H9 (cell line): ENCODE data around the gene ADCK2. TPM values are rescaled to one million over a fixed set of nuclear protein-coding genes. Genes with fewer than 3 reads are reported as not detected.

Experiments used
- DNase-seq: peaks from one replicate; pipeline ENCODE4 v3.0.0-alpha.2; 2017
- H2AFZ ChIP-seq: one replicate; pipeline ENCODE4 v1.6.1; 2013; ENCODE audit warnings: mild to moderate bottlenecking, low read length, control low read depth, moderate library complexity
- H2AK5ac ChIP-seq: 2 replicates; pipeline ENCODE4 v1.6.1; 2013; ENCODE audit warnings: low read length, control low read depth, mixed read lengths; ENCODE audit not compliant: insufficient read length
- H2BK120ac ChIP-seq: one replicate; pipeline ENCODE4 v1.6.1; 2013; ENCODE audit warnings: low read depth, mild to moderate bottlenecking, low read length, control low read depth, inconsistent platforms; ENCODE audit not compliant: poor library complexity, severe bottlenecking
- H2BK12ac ChIP-seq: 2 replicates; pipeline ENCODE4 v1.6.1; 2013; ENCODE audit warnings: low read length, control low read depth, mixed read lengths, low read depth; ENCODE audit not compliant: insufficient read length
- H2BK15ac ChIP-seq: 2 replicates; pipeline ENCODE4 v1.6.1; 2013; ENCODE audit warnings: low read depth, low read length, control low read depth
- H2BK20ac ChIP-seq: one replicate; pipeline ENCODE4 v1.6.1; 2013; ENCODE audit warnings: low read depth, mild to moderate bottlenecking, low read length, control low read depth, inconsistent platforms; ENCODE audit not compliant: poor library complexity, severe bottlenecking
- H2BK5ac ChIP-seq: 2 replicates; pipeline ENCODE4 v1.6.1; 2013; ENCODE audit warnings: low read length, control low read depth, mixed read lengths; ENCODE audit not compliant: insufficient read length
- H3K14ac ChIP-seq: 2 replicates; pipeline ENCODE4 v1.6.1; 2013; ENCODE audit warnings: low read length, control low read depth; ENCODE audit not compliant: insufficient read depth
- H3K18ac ChIP-seq: 2 replicates; pipeline ENCODE4 v1.6.1; 2013; ENCODE audit warnings: low read depth, mild to moderate bottlenecking, mixed read lengths, low read length, control low read depth; ENCODE audit not compliant: insufficient read length
- H3K23ac ChIP-seq: 2 replicates; pipeline ENCODE4 v1.6.1; 2013; ENCODE audit warnings: low read length, control low read depth, mixed read lengths, low read depth; ENCODE audit not compliant: insufficient read length
- H3K23me2 ChIP-seq: 2 replicates; pipeline ENCODE4 v1.6.1; 2013; ENCODE audit warnings: low read depth, mild to moderate bottlenecking, mixed read lengths, low read length, control low read depth; ENCODE audit not compliant: insufficient read length, poor library complexity, severe bottlenecking
- H3K27ac ChIP-seq: 2 replicates; pipeline ENCODE4 v1.5.1; 2013; ENCODE audit warnings: low read length, control low read depth, mixed read lengths, low read depth; ENCODE audit not compliant: insufficient read length
- H3K27me3 ChIP-seq: 2 replicates; pipeline ENCODE4 v1.6.1; 2013; ENCODE audit warnings: low read length, control low read depth, inconsistent platforms; ENCODE audit not compliant: insufficient read depth
- H3K4ac ChIP-seq: 2 replicates; pipeline ENCODE4 v1.6.1; 2013; ENCODE audit warnings: low read depth, mild to moderate bottlenecking, control low read depth, inconsistent platforms, low read length, moderate library complexity
- H3K4me1 ChIP-seq: 2 replicates; pipeline ENCODE4 v1.6.1; 2013; ENCODE audit warnings: low read length, control low read depth, inconsistent platforms; ENCODE audit not compliant: insufficient read depth
- H3K4me2 ChIP-seq: 2 replicates; pipeline ENCODE4 v1.6.1; 2013; ENCODE audit warnings: low read length, control low read depth, mixed read lengths; ENCODE audit not compliant: insufficient read length, insufficient read depth
- H3K56ac ChIP-seq: 2 replicates; pipeline ENCODE4 v1.6.1; 2013; ENCODE audit warnings: low read depth, mild to moderate bottlenecking, mixed read lengths, low read length, control low read depth; ENCODE audit not compliant: insufficient read length
- H3K79me1 ChIP-seq: 2 replicates; pipeline ENCODE4 v1.6.1; 2013; ENCODE audit warnings: low read depth, mild to moderate bottlenecking, moderate library complexity, low read length, control low read depth, inconsistent platforms; ENCODE audit not compliant: insufficient read depth, poor library complexity, severe bottlenecking
- H3K79me2 ChIP-seq: 2 replicates; pipeline ENCODE4 v1.6.1; 2013; ENCODE audit warnings: low read length, control low read depth, inconsistent platforms; ENCODE audit not compliant: insufficient read depth
- H3K9ac ChIP-seq: 2 replicates; pipeline ENCODE4 v1.6.1; 2013; ENCODE audit warnings: low read length, control low read depth, mixed read lengths; ENCODE audit not compliant: insufficient read length; ENCODE audit errors: extremely low read depth
- H3K9me3 ChIP-seq: one replicate; pipeline ENCODE4 v1.6.1; 2013; ENCODE audit warnings: low read depth, low read length, inconsistent platforms; ENCODE audit not compliant: control insufficient read depth
- H3T11ph ChIP-seq: one replicate; pipeline ENCODE4 v1.6.1; 2013; ENCODE audit warnings: mild to moderate bottlenecking, low read length, control low read depth, inconsistent platforms
- H4K20me1 ChIP-seq: one replicate; pipeline ENCODE4 v1.6.1; 2013; ENCODE audit not compliant: control insufficient read depth, insufficient read length, insufficient read depth
- H4K5ac ChIP-seq: 2 replicates; pipeline ENCODE4 v1.6.1; 2013; ENCODE audit warnings: low read depth, mild to moderate bottlenecking, mixed read lengths, low read length, control low read depth; ENCODE audit not compliant: insufficient read length
- H4K8ac ChIP-seq: replicated peaks from 2 replicates; pipeline ENCODE4 v1.6.1; 2013; ENCODE audit warnings: low read length, control low read depth, mixed read lengths, low read depth; ENCODE audit not compliant: insufficient read length
- H4K91ac ChIP-seq: 2 replicates; pipeline ENCODE4 v1.6.1; 2013; ENCODE audit warnings: low read depth, mild to moderate bottlenecking, moderate library complexity, mixed read lengths, low read length, control low read depth; ENCODE audit not compliant: insufficient read length
- H3K27ac Mint-ChIP-seq, 3 experiments: 2 replicates in 2 of 3; 3 replicates in 1 of 3; pipeline ENCODE4 v1.8.0; 2020 to 2021; ENCODE audit warnings: mixed read lengths in 3 of 3, mild to moderate bottlenecking in 1 of 3, moderate library complexity in 1 of 3
- H3K27me3 Mint-ChIP-seq: 2 replicates; pipeline ENCODE4 v1.8.0; 2021; ENCODE audit warnings: low read depth, mild to moderate bottlenecking, moderate library complexity, mixed read lengths
- H3K36me3 Mint-ChIP-seq, 3 experiments: 2 replicates in 2 of 3; 3 replicates in 1 of 3; pipeline ENCODE4 v1.8.0; 2020 to 2021; ENCODE audit warnings: low read depth in 3 of 3, mixed read lengths in 3 of 3; ENCODE audit not compliant: insufficient read depth in 1 of 3
- H3K4me1 Mint-ChIP-seq, 2 experiments: 2 replicates each; pipeline ENCODE4 v1.8.0; 2020; ENCODE audit warnings: mixed read lengths in 2 of 2
- H3K4me3 Mint-ChIP-seq, 2 experiments: 2 replicates in 1 of 2; 3 replicates in 1 of 2; pipeline ENCODE4 v1.8.0; 2020 to 2021; ENCODE audit warnings: mild to moderate bottlenecking in 2 of 2, mixed read lengths in 2 of 2, moderate library complexity in 1 of 2
- H3K9me3 Mint-ChIP-seq, 2 experiments: 2 replicates in 1 of 2; 3 replicates in 1 of 2; pipeline ENCODE4 v1.8.0; 2020; ENCODE audit warnings: mild to moderate bottlenecking in 2 of 2, mixed read lengths in 2 of 2, moderate library complexity in 1 of 2
- WGBS: extraction: QIAGEN DNeasy Blood & Tissue Kit; methylation state at CpG from one replicate; pipeline ENCODE4 v1.1.7; 2013; ENCODE audit warnings: missing lambda C conversion rate, low lambda C conversion rate, mixed read lengths; ENCODE audit not compliant: insufficient read length; ENCODE audit errors: extremely low coverage; 5-methylcytosine and 5-hydroxymethylcytosine counted together
- total RNA-seq: library from RNA; stranded (reverse); gene quantifications from 2 replicates; pipeline ENCODE4 v1.2.1, GENCODE V29; 2021
- TF ChIP-seq, protein P1 (sequence below): fragments of 200-600 bp; sonication (generic); conservative IDR thresholded peaks from 3 replicates; pipeline ENCODE4 v1.8.0; 2021; ENCODE audit warnings: antibody characterized with exemption, mild to moderate bottlenecking

Gene ADCK2
- total RNA-seq, 1 experiment from 2014 or later: 12.4 TPM

- TF ChIP-seq, protein P1, sequence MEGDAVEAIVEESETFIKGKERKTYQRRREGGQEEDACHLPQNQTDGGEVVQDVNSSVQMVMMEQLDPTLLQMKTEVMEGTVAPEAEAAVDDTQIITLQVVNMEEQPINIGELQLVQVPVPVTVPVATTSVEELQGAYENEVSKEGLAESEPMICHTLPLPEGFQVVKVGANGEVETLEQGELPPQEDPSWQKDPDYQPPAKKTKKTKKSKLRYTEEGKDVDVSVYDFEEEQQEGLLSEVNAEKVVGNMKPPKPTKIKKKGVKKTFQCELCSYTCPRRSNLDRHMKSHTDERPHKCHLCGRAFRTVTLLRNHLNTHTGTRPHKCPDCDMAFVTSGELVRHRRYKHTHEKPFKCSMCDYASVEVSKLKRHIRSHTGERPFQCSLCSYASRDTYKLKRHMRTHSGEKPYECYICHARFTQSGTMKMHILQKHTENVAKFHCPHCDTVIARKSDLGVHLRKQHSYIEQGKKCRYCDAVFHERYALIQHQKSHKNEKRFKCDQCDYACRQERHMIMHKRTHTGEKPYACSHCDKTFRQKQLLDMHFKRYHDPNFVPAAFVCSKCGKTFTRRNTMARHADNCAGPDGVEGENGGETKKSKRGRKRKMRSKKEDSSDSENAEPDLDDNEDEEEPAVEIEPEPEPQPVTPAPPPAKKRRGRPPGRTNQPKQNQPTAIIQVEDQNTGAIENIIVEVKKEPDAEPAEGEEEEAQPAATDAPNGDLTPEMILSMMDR: 0 out of 3 replicates have a peak, but pooled peaks have one; percentile 22
- H3T11ph ChIP-seq: no peak overlapping the region
- Mint-ChIP-seq H3K4me1 (peaks cover 5 to 9% of the 10 kb centered on the region in 2 experiments), H3K36me3 (peaks cover 4 to 15% (median 14%) of the 10 kb centered on the region in 3 experiments; a peak in 5 of 7 replicates), H3K9me3 (no peaks in the 10 kb centered on the region), H3K4me3 (no peak overlapping the region), H3K27ac (no peak overlapping the region), H3K27me3 (no peaks in the 10 kb centered on the region)
- H4K91ac ChIP-seq: no peak overlapping the region
- H2BK12ac ChIP-seq: no peak overlapping the region
- H2BK20ac ChIP-seq: no peak overlapping the region
- no peak overlapping the region for H3K23ac ChIP-seq
- no peaks in the 10 kb centered on the region for H3K9me3 ChIP-seq
- H3K23me2 ChIP-seq: no peaks in the 10 kb centered on the region
- no CpG with 5 or more reads among the region's 2 CpGs for WGBS
- no peak overlapping the region for H2BK120ac ChIP-seq
- H3K4me1 ChIP-seq: no peaks in the 10 kb centered on the region
- H3K4me2 ChIP-seq: no peak overlapping the region
- no peak overlapping the region for H2AK5ac ChIP-seq
- H3K56ac ChIP-seq: no peak overlapping the region
- no peak for DNase-seq
- H3K27me3 ChIP-seq: no peaks in the 10 kb centered on the region
- H3K14ac ChIP-seq: no peak overlapping the region
- no peaks in the 10 kb centered on the region for H4K20me1 ChIP-seq
- no peaks in the 10 kb centered on the region for H3K79me2 ChIP-seq
- H2BK5ac ChIP-seq: no peak overlapping the region
- no peak overlapping the region for H3K27ac ChIP-seq
- no peaks in the 10 kb centered on the region for H3K79me1 ChIP-seq
- no peak overlapping the region for H4K8ac ChIP-seq
- no peak overlapping the region for H3K4ac ChIP-seq
- H3K18ac ChIP-seq: no peak overlapping the region
- H3K9ac ChIP-seq: no peak overlapping the region
- H2BK15ac ChIP-seq: no peak overlapping the region
- H4K5ac ChIP-seq: no peak overlapping the region
- no peak overlapping the region for H2AFZ ChIP-seq
Measured at GRCh38 chr7:140734096-140734495, 61.4 kb downstream of the ADCK2 start.
